Coronary artery (tissue), 2 donors: Measurements from ENCODE around the gene ZNF362.

ENCODE experiments used
- DNase-seq: peaks from one replicate; pipeline ENCODE4 v3.0.0-alpha.2; 2017; ENCODE audit warnings: low spot score
- H3K27ac ChIP-seq, 2 donors: fragments of 200-600 bp; sonication (generic); one replicate each; pipeline ENCODE4 v1.5.1; 2016 to 2019
- H3K4me3 ChIP-seq: fragments of 200-600 bp; sonication (generic); 2 replicates; pipeline ENCODE4 v1.5.1; 2016; ENCODE audit warnings: mild to moderate bottlenecking, moderate library complexity
- TF ChIP-seq, protein P1 (sequence below): fragments of 200-600 bp; sonication (generic); IDR thresholded peaks from one replicate; pipeline ENCODE4 v1.5.1; 2019; ENCODE audit warnings: antibody characterized with exemption

ZNF362 gene

DNA sequence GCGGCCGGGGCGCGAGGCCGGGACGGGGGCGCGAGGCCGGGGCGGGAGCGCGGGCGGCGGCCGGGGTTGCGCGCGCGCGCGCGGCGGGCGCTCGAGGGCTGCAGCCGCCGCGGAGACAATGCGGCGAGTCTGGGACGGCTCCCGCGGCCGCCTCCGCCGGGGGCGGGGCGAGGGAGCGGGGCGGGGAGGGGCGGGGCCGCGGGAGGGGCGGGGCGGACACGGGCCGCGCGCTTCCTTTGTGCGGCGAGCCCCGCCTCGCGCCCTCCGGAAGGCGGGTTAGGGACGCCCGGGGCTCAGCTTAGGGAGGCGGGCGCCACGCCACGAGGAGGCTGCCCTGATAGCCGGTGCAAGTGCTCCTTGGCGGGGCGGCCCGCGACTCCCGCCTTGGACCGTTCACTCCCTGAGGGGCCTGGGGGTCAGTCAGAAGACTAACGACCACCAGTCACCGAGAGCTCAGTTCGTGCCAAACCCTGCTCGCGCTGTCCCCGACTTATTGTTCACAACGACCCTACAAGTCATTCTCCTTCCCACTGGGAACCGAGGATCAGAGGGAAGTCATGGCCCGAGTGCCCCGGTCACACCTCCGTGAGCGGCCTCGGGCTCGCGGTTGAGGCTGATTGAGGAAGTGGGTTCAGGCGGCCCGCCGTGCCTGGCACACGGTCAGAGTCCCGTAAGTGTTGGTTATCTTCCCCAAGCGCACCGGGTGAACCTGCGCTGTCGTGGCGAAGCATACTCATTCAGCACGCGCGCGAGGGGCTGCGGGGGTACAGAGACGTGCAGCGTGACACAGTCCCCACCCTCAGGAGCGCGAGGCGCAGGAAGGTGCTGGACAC is 93.7 kb downstream of the ZNF362 start:
- DNase-seq = peak; percentile 92
- TF ChIP-seq, protein P1, sequence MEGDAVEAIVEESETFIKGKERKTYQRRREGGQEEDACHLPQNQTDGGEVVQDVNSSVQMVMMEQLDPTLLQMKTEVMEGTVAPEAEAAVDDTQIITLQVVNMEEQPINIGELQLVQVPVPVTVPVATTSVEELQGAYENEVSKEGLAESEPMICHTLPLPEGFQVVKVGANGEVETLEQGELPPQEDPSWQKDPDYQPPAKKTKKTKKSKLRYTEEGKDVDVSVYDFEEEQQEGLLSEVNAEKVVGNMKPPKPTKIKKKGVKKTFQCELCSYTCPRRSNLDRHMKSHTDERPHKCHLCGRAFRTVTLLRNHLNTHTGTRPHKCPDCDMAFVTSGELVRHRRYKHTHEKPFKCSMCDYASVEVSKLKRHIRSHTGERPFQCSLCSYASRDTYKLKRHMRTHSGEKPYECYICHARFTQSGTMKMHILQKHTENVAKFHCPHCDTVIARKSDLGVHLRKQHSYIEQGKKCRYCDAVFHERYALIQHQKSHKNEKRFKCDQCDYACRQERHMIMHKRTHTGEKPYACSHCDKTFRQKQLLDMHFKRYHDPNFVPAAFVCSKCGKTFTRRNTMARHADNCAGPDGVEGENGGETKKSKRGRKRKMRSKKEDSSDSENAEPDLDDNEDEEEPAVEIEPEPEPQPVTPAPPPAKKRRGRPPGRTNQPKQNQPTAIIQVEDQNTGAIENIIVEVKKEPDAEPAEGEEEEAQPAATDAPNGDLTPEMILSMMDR = no peak
- peak overlapping the region; percentile 86 for H3K4me3 ChIP-seq
- peak overlapping the region; percentile 87 to 99 for H3K27ac ChIP-seq
